Mesodermal cell (in vitro differentiated cells): ENCODE measurements around the gene MS4A15.

Experiments used
- H3K27ac ChIP-seq: 2 replicates; pipeline ENCODE4 v1.7.0; 2013; ENCODE audit warnings: mild to moderate bottlenecking, low read depth, low read length, moderate library complexity; ENCODE audit not compliant: severe bottlenecking
- H3K36me3 ChIP-seq: 2 replicates; pipeline ENCODE4 v1.7.1; 2013; ENCODE audit warnings: mild to moderate bottlenecking, low read length, moderate library complexity; ENCODE audit not compliant: control insufficient read depth, insufficient read depth
- H3K4me1 ChIP-seq: one replicate; pipeline ENCODE4 v1.7.1; 2013; ENCODE audit warnings: mild to moderate bottlenecking, low read length; ENCODE audit not compliant: insufficient read depth, control insufficient read depth, poor library complexity, severe bottlenecking
- H3K4me3 ChIP-seq: 2 replicates; pipeline ENCODE4 v1.7.0; 2013; ENCODE audit warnings: low read length, control low read depth, mild to moderate bottlenecking; ENCODE audit not compliant: insufficient read depth, poor library complexity, severe bottlenecking; ENCODE audit errors: extremely low read depth
- H3K9me3 ChIP-seq: 2 replicates; pipeline ENCODE4 v1.7.1; 2013; ENCODE audit warnings: mild to moderate bottlenecking, low read length, moderate library complexity; ENCODE audit not compliant: control insufficient read depth
- WGBS, 2 experiments: methylation state at CpG; one replicate each; pipeline ENCODE4 v1.1.5; 2013; ENCODE audit warnings: missing lambda C conversion rate in 2 of 2; ENCODE audit not compliant: insufficient coverage in 2 of 2; 5-methylcytosine and 5-hydroxymethylcytosine counted together

The MS4A15 gene

GRCh38 chr11:60765355-60765754 lies 8.7 kb downstream of the MS4A15 start:
- no peaks in the 10 kb centered on the region for H3K9me3 ChIP-seq
- 94 to 98% methylated on average over 5 of the region's 5 CpGs for WGBS, 2 experiments

GRCh38 chr11:60766547-60766946 lies 9.9 kb downstream of the MS4A15 start:
- no peak overlapping the region for H3K27ac ChIP-seq
- H3K4me3 ChIP-seq = no peak overlapping the region
- H3K36me3 ChIP-seq = no peaks in the 10 kb centered on the region
- no peaks in the 10 kb centered on the region for H3K9me3 ChIP-seq
- WGBS, 2 experiments = 89 to 98% methylated on average over 5 to 10 of the region's 10 CpGs
- no peaks in the 10 kb centered on the region for H3K4me1 ChIP-seq

More at GRCh38 chr11:60765355-60765754, 8.7 kb downstream of the MS4A15 start:
- Histone ChIP-seq H3K36me3 (no peaks in the 10 kb centered on the region), H3K27ac (no peak overlapping the region), H3K4me3 (no peak overlapping the region), H3K4me1 (no peaks in the 10 kb centered on the region)

GRCh38 chr11:60767388-60767811 lies 10.7 kb downstream of the MS4A15 start:
- H3K27ac ChIP-seq = no peak overlapping the region
- 54% methylated on average over 19 of the region's 26 CpGs; no CpG with 5 or more reads in 1 of the 2 experiments for WGBS, 2 experiments
- no peaks in the 10 kb centered on the region for H3K4me1 ChIP-seq
- no peaks in the 10 kb centered on the region for H3K9me3 ChIP-seq
- no peaks in the 10 kb centered on the region for H3K36me3 ChIP-seq
- no peak overlapping the region for H3K4me3 ChIP-seq

- 83 to 100% methylated on average over 5 to 6 of the region's 8 CpGs for WGBS, 2 experiments
- Histone ChIP-seq H3K36me3 (no peaks in the 10 kb centered on the region), H3K4me1 (no peaks in the 10 kb centered on the region), H3K4me3 (no peak overlapping the region), H3K9me3 (no peaks in the 10 kb centered on the region), H3K27ac (no peak overlapping the region)
These were observed 11.5 kb downstream of the MS4A15 start for GRCh38 chr11:60768202-60768601.

- Histone ChIP-seq H3K9me3 (no peaks in the 10 kb centered on the region), H3K36me3 (no peaks in the 10 kb centered on the region), H3K27ac (no peak overlapping the region), H3K4me3 (no peak overlapping the region), H3K4me1 (no peaks in the 10 kb centered on the region)
- 86 to 93% methylated on average over 3 to 4 of the region's 4 CpGs for WGBS, 2 experiments
These were observed 12.6 kb downstream of the MS4A15 start for GRCh38 chr11:60769273-60769672.

- no peaks in the 10 kb centered on the region for H3K4me1 ChIP-seq
- H3K27ac ChIP-seq = no peak overlapping the region
- H3K9me3 ChIP-seq = no peaks in the 10 kb centered on the region
- no peaks in the 10 kb centered on the region for H3K36me3 ChIP-seq
- WGBS, 2 experiments = 82 to 90% methylated on average over 11 of the region's 11 CpGs
- no peak overlapping the region for H3K4me3 ChIP-seq
These were observed 13.1 kb downstream of the MS4A15 start for GRCh38 chr11:60769811-60770210.

- H3K4me1 ChIP-seq = no peaks in the 10 kb centered on the region
- no peak overlapping the region for H3K4me3 ChIP-seq
- no peaks in the 10 kb centered on the region for H3K36me3 ChIP-seq
- H3K9me3 ChIP-seq = no peaks in the 10 kb centered on the region
- 100% methylated on average over 1 of the region's 4 CpGs; no CpG with 5 or more reads in 1 of the 2 experiments for WGBS, 2 experiments
- no peak overlapping the region for H3K27ac ChIP-seq
These were observed 14.5 kb downstream of the MS4A15 start for GRCh38 chr11:60771146-60771545.

GRCh38 chr11:60771879-60772525 lies 15.3 kb downstream of the MS4A15 start:
- H3K4me1 ChIP-seq = no peaks in the 10 kb centered on the region
- H3K9me3 ChIP-seq = no peaks in the 10 kb centered on the region
- 83 to 92% methylated on average over 16 of the region's 16 CpGs for WGBS, 2 experiments

GRCh38 chr11:60772666-60773065 lies 16.0 kb downstream of the MS4A15 start:
- Histone ChIP-seq H3K27ac (no peak overlapping the region), H3K9me3 (no peaks in the 10 kb centered on the region), H3K36me3 (no peaks in the 10 kb centered on the region), H3K4me1 (peaks cover 5% of the 10 kb centered on the region), H3K4me3 (no peak overlapping the region)
- 92 to 99% methylated on average over 6 to 8 of the region's 8 CpGs for WGBS, 2 experiments

More at GRCh38 chr11:60771879-60772525, 15.3 kb downstream of the MS4A15 start:
- Histone ChIP-seq H3K4me3 (no peak overlapping the region), H3K36me3 (no peaks in the 10 kb centered on the region), H3K27ac (no peak overlapping the region)

GRCh38 chr11:60774726-60775125 lies 18.1 kb downstream of the MS4A15 start:
- Histone ChIP-seq H3K9me3 (no peaks in the 10 kb centered on the region), H3K27ac (no peak overlapping the region), H3K36me3 (no peaks in the 10 kb centered on the region), H3K4me3 (no peak overlapping the region), H3K4me1 (peaks cover 5% of the 10 kb centered on the region)
- 90 to 91% methylated on average over 6 to 13 of the region's 13 CpGs for WGBS, 2 experiments

GRCh38 chr11:60775420-60775961 lies 18.8 kb downstream of the MS4A15 start:
- H3K4me1 ChIP-seq = peaks cover 5% of the 10 kb centered on the region
- H3K36me3 ChIP-seq = no peaks in the 10 kb centered on the region
- no peak overlapping the region for H3K4me3 ChIP-seq
- H3K27ac ChIP-seq = no peak overlapping the region
- 25 to 26% methylated on average over 10 to 11 of the region's 15 CpGs for WGBS, 2 experiments
- no peaks in the 10 kb centered on the region for H3K9me3 ChIP-seq
